SK-N-SH (cell line): Measurements from ENCODE around the gene PCARE. TPM values are rescaled to one million over a fixed set of nuclear protein-coding genes. Genes with fewer than 3 reads are reported as not detected.

Experiments used
- CTCF ChIA-PET: fragments of 300-600, 350-600 bp; formaldehyde crosslinking; extraction: SDS; loops from one replicate; lab custom pipeline; 2021; lab: Yijun Ruan, JAX
- POLR2A ChIA-PET: fragments of 350-600 bp; sonication (Branson Sonifier 250); formaldehyde crosslinking; extraction: SDS; loops from one replicate; lab custom pipeline; 2020; ENCODE audit warnings: antibody characterized with exemption, inconsistent platforms; lab: Yijun Ruan, JAX
- DNase-seq: peaks from one replicate; pipeline ENCODE4 v3.0.0; 2012
- H2AFZ ChIP-seq: fragments of 200-600 bp; sonication (generic); 2 replicates; pipeline ENCODE4 v1.8.1; 2016; ENCODE audit warnings: antibody characterized with exemption, mild to moderate bottlenecking, low read depth
- H3F3A ChIP-seq: fragments of 200-600 bp; sonication (generic); replicated peaks from 2 replicates; pipeline ENCODE3; 2016; ENCODE audit warnings: antibody characterized with exemption, mild to moderate bottlenecking; ENCODE audit not compliant: insufficient read depth
- H3K27ac ChIP-seq, 2 experiments: fragments of 200-500 bp in 1 of 2; fragments of 200-600 bp in 1 of 2; sonication (Bioruptor generic) in 1 of 2; sonication (generic), shearing (Covaris generic) in 1 of 2; 2 replicates each; pipeline versions ENCODE4 v1.5.1 to v1.6.1; 2014 to 2016; ENCODE audit warnings: low read depth in 2 of 2, inconsistent platforms in 1 of 2, low read length in 1 of 2, mild to moderate bottlenecking in 1 of 2, mixed read lengths in 1 of 2
- H3K27me3 ChIP-seq: fragments of 200-600 bp; sonication (generic), shearing (Covaris generic); 2 replicates; pipeline ENCODE4 v1.6.1; 2016; ENCODE audit warnings: mixed run types; ENCODE audit not compliant: insufficient read depth
- H3K36me3 ChIP-seq, 2 experiments: fragments of 200-500 bp in 1 of 2; fragments of 200-600 bp in 1 of 2; sonication (Bioruptor generic) in 1 of 2; sonication (generic) in 1 of 2; replicated peaks in 1 of 2; 2 replicates each; pipeline versions ENCODE3 to v1.5.1; 2014 to 2016; ENCODE audit warnings: low read length in 1 of 2, mild to moderate bottlenecking in 1 of 2; ENCODE audit not compliant: insufficient read depth in 2 of 2, control insufficient read depth in 1 of 2
- H3K4me1 ChIP-seq, 2 experiments: fragments of 200-500 bp in 1 of 2; fragments of 200-600 bp in 1 of 2; sonication (Bioruptor generic) in 1 of 2; sonication (generic), shearing (Covaris generic) in 1 of 2; 2 replicates each; pipeline versions ENCODE4 v1.5.1 to v1.6.1; 2014 to 2016; ENCODE audit warnings: low read depth in 1 of 2, low read length in 1 of 2, mixed run types in 1 of 2; ENCODE audit not compliant: insufficient read depth in 2 of 2, control insufficient read depth in 1 of 2
- H3K4me2 ChIP-seq: fragments of 200-600 bp; sonication (generic), shearing (Covaris generic); 2 replicates; pipeline ENCODE4 v1.6.1; 2017; ENCODE audit warnings: mixed run types
- H3K4me3 ChIP-seq, 2 experiments: fragments of 200-500 bp in 1 of 2; fragments of 200-600 bp in 1 of 2; sonication (Bioruptor generic) in 1 of 2; sonication (generic), shearing (Covaris generic) in 1 of 2; 2 replicates each; pipeline versions ENCODE4 v1.5.1 to v1.8.1; 2014 to 2016; ENCODE audit warnings: low read depth in 2 of 2, inconsistent platforms in 1 of 2, low read length in 1 of 2, mild to moderate bottlenecking in 1 of 2, mixed read lengths in 1 of 2, moderate library complexity in 1 of 2
- H3K79me2 ChIP-seq: fragments of 200-600 bp; sonication (generic); 2 replicates; pipeline ENCODE4 v1.8.1; 2017; ENCODE audit warnings: mild to moderate bottlenecking; ENCODE audit not compliant: insufficient read depth
- H3K9ac ChIP-seq: fragments of 200-600 bp; sonication (generic); 2 replicates; pipeline ENCODE4 v1.6.1; 2017; ENCODE audit warnings: mixed run types
- H3K9me2 ChIP-seq: fragments of 200-600 bp; sonication (generic); 2 replicates; pipeline ENCODE4 v1.6.1; 2017; ENCODE audit warnings: mixed run types
- H3K9me3 ChIP-seq: fragments of 200-600 bp; sonication (generic); 2 replicates; pipeline ENCODE4 v1.6.1; 2017; ENCODE audit warnings: mixed run types, mild to moderate bottlenecking, moderate library complexity
- H4K20me1 ChIP-seq: fragments of 200-600 bp; sonication (generic); 2 replicates; pipeline ENCODE4 v1.6.1; 2017; ENCODE audit warnings: mild to moderate bottlenecking, mixed run types; ENCODE audit not compliant: insufficient read depth
- CHD2 ChIP-seq: fragments of 150-350 bp; IDR thresholded peaks from 2 replicates; pipeline ENCODE4 v1.6.1; 2018; ENCODE audit warnings: low read length; ENCODE audit not compliant: partially characterized antibody
- CTCF ChIP-seq: fragments of 200-600 bp; sonication (generic); IDR thresholded peaks from 2 replicates; pipeline ENCODE4 v1.6.1; 2017; ENCODE audit warnings: antibody characterized with exemption, mild to moderate bottlenecking, moderate library complexity
- EZH2phosphoT487 ChIP-seq: fragments of 200-600 bp; sonication (generic); IDR thresholded peaks from 2 replicates; pipeline ENCODE4 v1.6.1; 2017; ENCODE audit warnings: low read depth, mixed run types, mild to moderate bottlenecking, antibody characterized with exemption, moderate library complexity, borderline replicate concordance
- FOSL2 ChIP-seq: IDR thresholded peaks from 2 replicates; pipeline ENCODE4 v1.4.0; 2012; ENCODE audit warnings: low read depth, mild to moderate bottlenecking, moderate library complexity, borderline replicate concordance
- FOXJ3 ChIP-seq: sonication (generic); formaldehyde crosslinking; IDR thresholded peaks from 2 replicates; pipeline ENCODE4 v1.5.1; 2020; ENCODE audit warnings: mild to moderate bottlenecking, missing genetic modification reagents
- JUND ChIP-seq: IDR thresholded peaks from 2 replicates; pipeline ENCODE4 v1.4.0; 2012
- MEF2A ChIP-seq: IDR thresholded peaks from 2 replicates; pipeline ENCODE4 v1.4.0; 2012; ENCODE audit warnings: low read depth, borderline replicate concordance
- NFIC ChIP-seq: IDR thresholded peaks from 2 replicates; pipeline ENCODE4 v1.4.0; 2012; ENCODE audit warnings: borderline replicate concordance
- NRF1 ChIP-seq: IDR thresholded peaks from 2 replicates; pipeline ENCODE4 v1.6.1; 2012; ENCODE audit warnings: low read depth, mild to moderate bottlenecking, low read length
- POLR2AphosphoS5 ChIP-seq: IDR thresholded peaks from 2 replicates; pipeline ENCODE4 v1.6.1; 2012; ENCODE audit warnings: low read depth, low read length
- RCOR1 ChIP-seq: fragments of 150-350 bp; IDR thresholded peaks from 2 replicates; pipeline ENCODE4 v1.6.1; 2017; ENCODE audit warnings: antibody characterized with exemption, low read length
- RFX5 ChIP-seq: IDR thresholded peaks from 2 replicates; pipeline ENCODE4 v1.6.1; 2012; ENCODE audit warnings: mild to moderate bottlenecking, improper control_type of control experiment, low read length
- SIN3A ChIP-seq: IDR thresholded peaks from 2 replicates; pipeline ENCODE4 v1.6.1; 2012; ENCODE audit warnings: low read depth, mild to moderate bottlenecking, low read length, moderate library complexity, borderline replicate concordance
- SMC3 ChIP-seq: IDR thresholded peaks from 2 replicates; pipeline ENCODE4 v1.6.1; 2012; ENCODE audit warnings: low read depth, low read length, improper control_type of control experiment
- TAF1 ChIP-seq: IDR thresholded peaks from 2 replicates; pipeline ENCODE4 v1.6.1; 2012; ENCODE audit warnings: low read depth, mild to moderate bottlenecking, low read length, moderate library complexity, borderline replicate concordance
- TEAD4 ChIP-seq: IDR thresholded peaks from 2 replicates; pipeline ENCODE4 v1.4.0; 2012; ENCODE audit warnings: mild to moderate bottlenecking, borderline replicate concordance; ENCODE audit not compliant: insufficient read depth
- USF1 ChIP-seq: IDR thresholded peaks from 2 replicates; pipeline ENCODE4 v1.4.0; 2012; ENCODE audit warnings: low read depth, borderline replicate concordance
- ZBTB33 ChIP-seq: IDR thresholded peaks from 2 replicates; pipeline ENCODE4 v1.4.0; 2012; ENCODE audit warnings: low read depth, borderline replicate concordance
- WGBS: methylation state at CpG from one replicate; pipeline ENCODE4 v1.1.6; 2017; ENCODE audit warnings: low lambda C conversion rate; 5-methylcytosine and 5-hydroxymethylcytosine counted together
- polyA plus RNA-seq, 3 experiments: library from polyadenylated mRNA; depleted of rRNA; stranded (reverse); fragments of >200 nt; gene quantifications; 2 replicates each; pipeline ENCODE4 v1.2.3, GENCODE V29; 2012

PCARE gene
- polyA plus RNA-seq, 1 of the 3 experiments (the other 2 are of a cell fraction), result not detected

- WGBS, result 42% methylated on average over 4 of the region's 4 CpGs
- no peak overlapping the region for H3K9ac ChIP-seq
- no peaks in the 10 kb centered on the region for H3K9me3 ChIP-seq
- H3K9me2 ChIP-seq, result no peaks in the 10 kb centered on the region
- no peak for DNase-seq
- no peaks in the 10 kb centered on the region for H3K27me3 ChIP-seq
- H3K79me2 ChIP-seq, result no peaks in the 10 kb centered on the region
- no peak overlapping the region for H3K4me2 ChIP-seq
- no peaks in the 10 kb centered on the region for H4K20me1 ChIP-seq
- no peaks in the 10 kb centered on the region for H3F3A ChIP-seq
- TF ChIP-seq FOSL2 (no peak), SMC3 (no peak), NRF1 (no peak), ZBTB33 (no peak), SIN3A (no peak), EZH2phosphoT487 (no peak), RCOR1 (no peak), CTCF (no peak)
- TF ChIP-seq, all 33 proteins: peak for 0
- no peaks in the 10 kb centered on the region for H3K36me3 ChIP-seq
- H3K4me3 ChIP-seq, result no peak overlapping the region
- POLR2A ChIA-PET, result no interaction called here
- CTCF ChIA-PET, result interaction anchor here (1.0 to 1.2 kb wide), 2 partner anchors 26 to 474 kb away, joined by 3 read pairs; no protein-coding TSS in a partner anchor
- H2AFZ ChIP-seq, result no peak overlapping the region
- no peak overlapping the region for H3K27ac ChIP-seq
- peaks cover 0 to 30% of the 10 kb centered on the region in 2 experiments; a peak in 2 of 4 replicates for H3K4me1 ChIP-seq
Measured at GRCh38 chr2:29039718-29040480, 34.4 kb downstream of the PCARE start.

DNA sequence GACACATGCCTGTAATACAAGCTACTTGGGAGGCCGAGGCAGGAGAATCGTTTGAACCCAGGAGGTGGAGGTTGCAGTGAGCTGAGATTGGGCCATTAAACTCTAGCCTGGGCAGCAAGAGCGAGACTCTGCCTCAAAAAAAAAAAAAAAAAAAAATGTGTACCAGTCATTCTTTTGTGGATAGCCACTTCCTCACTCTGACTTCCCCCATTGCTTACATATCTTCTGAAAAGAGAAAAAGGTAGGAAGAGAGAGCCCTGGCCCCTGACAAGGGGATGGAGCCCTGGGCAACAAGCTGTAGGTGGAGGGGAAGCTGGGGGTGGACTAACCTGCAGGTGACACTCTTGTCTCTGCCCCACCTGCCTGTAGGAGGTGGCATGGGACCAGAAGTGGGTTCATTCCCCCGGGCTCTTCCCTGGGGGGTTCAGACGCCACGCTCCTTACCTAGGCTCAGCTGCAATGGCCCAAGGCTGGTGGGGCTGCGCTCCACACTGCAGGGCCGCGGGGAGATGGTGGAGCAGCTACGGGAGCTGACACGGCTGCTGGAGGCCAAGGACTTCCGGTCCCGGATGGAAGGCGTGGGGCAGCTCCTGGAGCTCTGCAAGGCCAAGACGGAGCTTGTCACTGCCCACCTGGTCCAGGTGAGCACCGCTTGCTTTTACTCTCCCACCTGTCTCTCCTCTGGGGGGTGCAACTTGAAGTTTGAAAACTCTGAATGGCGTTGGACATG, 39.1 kb downstream of the PCARE start:
- Histone ChIP-seq H3F3A (no peaks in the 10 kb centered on the region), H3K9me2 (no peaks in the 10 kb centered on the region), H3K79me2 (no peaks in the 10 kb centered on the region), H2AFZ (no peak overlapping the region), H3K4me3 (no peak overlapping the region), H3K36me3 (no peaks in the 10 kb centered on the region), H3K4me2 (no peak overlapping the region), H3K4me1 (peaks cover 0 to 10% of the 10 kb centered on the region in 2 experiments; a peak in 1 of 4 replicates), H3K27ac (no peak overlapping the region), H4K20me1 (no peaks in the 10 kb centered on the region), H3K9me3 (no peaks in the 10 kb centered on the region), H3K27me3 (no peaks in the 10 kb centered on the region), H3K9ac (no peak overlapping the region)
- WGBS, result 67% methylated on average over 15 of the region's 17 CpGs
- CTCF ChIA-PET, result interaction anchor here (0.6 to 1.3 kb wide), 3 partner anchors 12 to 162 kb away, joined by 3 to 4 read pairs (median 4); no protein-coding TSS in a partner anchor
- POLR2A ChIA-PET, result no interaction called here
- no peak for DNase-seq
- TF ChIP-seq CHD2, result no peak
- no peak for TF ChIP-seq JUND
- no peak for TF ChIP-seq TAF1
- TF ChIP-seq RFX5, result no peak
- TF ChIP-seq TEAD4, result no peak
- TF ChIP-seq MEF2A, result no peak
- TF ChIP-seq SIN3A, result no peak
- no peak for TF ChIP-seq FOXJ3
- TF ChIP-seq POLR2AphosphoS5, result no peak
- no peak for TF ChIP-seq NRF1
- no peak for TF ChIP-seq NFIC
- no peak for TF ChIP-seq USF1
- no peak for TF ChIP-seq FOSL2
